ENCODE measurements around the gene GSN. TPM values are rescaled to one million over a fixed set of nuclear protein-coding genes. Genes with fewer than 3 reads are reported as not detected.
A peak's percentile ranks its signal among the peaks of the same experiment; 100 is the strongest.

Gene GSN
- total RNA-seq (2013; cell fraction: nucleolus; rRNA removed): 13.7 and 17.1 TPM in 2 replicates
- total RNA-seq (2014; rRNA removed) (6.3 and 8.1 TPM in 2 replicates), total RNA-seq (2014; rRNA removed; fragmentation: Illumina TruSeq; extraction: Trizol) (5.1 and 5.9 TPM in 2 replicates), total RNA-seq (2021) (6.5 and 7.7 TPM in 2 replicates), polyA plus RNA-seq (2011; rRNA removed) (6.1 and 7.8 TPM in 2 replicates), polyA plus RNA-seq (2014; fragmentation: Illumina TruSeq; extraction: Trizol) (3.9 and 6.5 TPM in 2 replicates), polyA plus RNA-seq (2014; fragmentation: Nextera tagmentation; extraction: Ambion mirVana) (under 1 TPM; 0.66 to 0.84 TPM), polyA plus RNA-seq (2014; rRNA removed) (9.2 and 9.8 TPM in 2 replicates), polyA plus RNA-seq (2016; fragmentation: Nextera tagmentation; extraction: Ambion mirVana) (1 to 10 TPM; 5.2 to 6.1 TPM), polyA minus RNA-seq (2011; rRNA and poly(A)+ RNA removed) (11.2 and 16.5 TPM in 2 replicates), Bru-seq, nascent RNA (percentile 62 among the genes with signal in this experiment), BruChase-seq, experiment 1, labeled RNA remaining after a 6-hour chase (percentile 64 among the genes with signal in this experiment), BruChase-seq, experiment 2, labeled RNA remaining after a 2-hour chase (percentile 60 among the genes with signal in this experiment)
- polyA plus RNA-seq (2011; ENCODE audit: low read depth): 4.3 TPM
- 8.4 and 11.9 TPM in 2 replicates for polyA plus RNA-seq (2011; cell fraction: cytosol; rRNA removed)
- polyA plus RNA-seq (2011; cell fraction: nucleus; rRNA removed): 22.8 and 23.2 TPM in 2 replicates
- polyA plus RNA-seq (2012): 8.2 and 11.0 TPM in 2 replicates
- polyA minus RNA-seq (2011; cell fraction: cytosol; rRNA and poly(A)+ RNA removed): 4.4 and 4.6 TPM in 2 replicates
- polyA minus RNA-seq (2011; cell fraction: nucleus; rRNA and poly(A)+ RNA removed): 11.7 and 18.0 TPM in 2 replicates
- long read RNA-seq, experiment 1, partial matches to known transcripts: 0 of 2 reads
- long read RNA-seq, experiment 1, other reads (novel, unspliced or antisense): 2 of 2 reads
- long read RNA-seq, experiment 2, partial matches to known transcripts: 4 of 21 reads
- long read RNA-seq, experiment 2, other reads (novel, unspliced or antisense): 17 of 21 reads

GRCh38 chr9:121267689-121268597 lies at the start of gene GSN:
TSS of gene GSN (plus strand) at chr9:121268162. CDS start at chr9:121301972, 33,810 bp downstream.
- H4K20me1 ChIP-seq (ENCODE audit: control insufficient read depth, insufficient read depth): no peaks in the 10 kb centered on the region
- peaks cover 16% of the 10 kb centered on the region for H3K4me1 ChIP-seq (ENCODE audit: control insufficient read depth, insufficient read depth, low read length)
- POLR2A ChIA-PET: interaction anchor here (1.0 kb wide), 1 partner anchor 11 kb away, joined by 3 read pairs; no protein-coding TSS in a partner anchor
- H3K9ac ChIP-seq (ENCODE audit: control insufficient read depth, insufficient read depth, low read length): peak within 1 kb of the TSS; percentile 58
- WGBS (ENCODE audit: insufficient coverage, insufficient replicate concordance, low lambda C conversion rate, missing lambda C conversion rate): 5% methylated on average over 33 of the region's 64 CpGs
- no peaks in the 10 kb centered on the region for H3K79me2 ChIP-seq (ENCODE audit: control insufficient read depth, insufficient read depth, low read length)
- DNase-seq (ENCODE audit: low read depth, low spot score) (no peak), FAIRE-seq (no peak), ATAC-seq (peak; percentile 94)
- peak within 1 kb of the TSS; percentile 96 for H3K4me2 ChIP-seq (ENCODE audit: control insufficient read depth, insufficient read depth)
- intact Hi-C loops (cut with micrococcal nuclease; ENCODE audit: unreplicated experiment) (no loop called here), in situ Hi-C loops (cut with MboI) (no loop called here)
- RAD21 ChIA-PET (ENCODE audit: unreplicated experiment): interaction anchor here (1.4 kb wide), 1 partner anchor 54 kb away, joined by 3 read pairs; no protein-coding TSS in a partner anchor
- H3K9me3 ChIP-seq (replicated peaks; ENCODE audit: control insufficient read depth, insufficient read depth, low read length): no peaks in the 10 kb centered on the region
- no peaks in the 10 kb centered on the region for H3K36me3 ChIP-seq (ENCODE audit: control insufficient read depth in 2 of 2, insufficient read depth in 2 of 2, low read length in 1 of 2)
- TF ChIP-seq EGR1 (IDR thresholded peaks at IDR 0.05; ENCODE audit: borderline replicate concordance in 1 of 2, low read depth in 2 of 2, low read length in 2 of 2) (peak in 1 of 2 experiments; percentile 90; a peak in 2 of 3 replicates), TCF3 (IDR thresholded peaks at IDR 0.05; ENCODE audit: borderline replicate concordance, insufficient read depth, low read depth, low read length) (peak; percentile 87), TCF12 (IDR thresholded peaks at IDR 0.05; ENCODE audit: low read depth, low read length) (0 out of 2 replicates have a peak, but pooled peaks have one; percentile 66), SIN3A (IDR thresholded peaks at IDR 0.05; ENCODE audit: low read depth, low read length) (no peak), NFYA (IDR thresholded peaks at IDR 0.05; ENCODE audit: borderline replicate concordance, low read depth, low read length) (no peak), ZNF207 (IDR thresholded peaks at IDR 0.05; ENCODE audit: borderline replicate concordance) (0 out of 2 replicates have a peak, but pooled peaks have one; percentile 37), YY1 (IDR thresholded peaks at IDR 0.05; ENCODE audit: low read depth, low read length) (0 out of 2 replicates have a peak, but pooled peaks have one; percentile 5), HDGF (IDR thresholded peaks at IDR 0.05) (0 out of 2 replicates have a peak, but pooled peaks have one; percentile 16), POLR2A (IDR thresholded peaks at IDR 0.05; ENCODE audit: low read depth, low read length) (peak; percentile 52; the same call in 1 of the 2 replicates), MXI1 (IDR thresholded peaks at IDR 0.05; ENCODE audit: low read depth, low read length) (peak; percentile 15; the same call in 1 of the 2 replicates), TCF7 (IDR thresholded peaks at IDR 0.05; ENCODE audit: borderline replicate concordance) (no peak)
- TF ChIP-seq, protein P1, sequence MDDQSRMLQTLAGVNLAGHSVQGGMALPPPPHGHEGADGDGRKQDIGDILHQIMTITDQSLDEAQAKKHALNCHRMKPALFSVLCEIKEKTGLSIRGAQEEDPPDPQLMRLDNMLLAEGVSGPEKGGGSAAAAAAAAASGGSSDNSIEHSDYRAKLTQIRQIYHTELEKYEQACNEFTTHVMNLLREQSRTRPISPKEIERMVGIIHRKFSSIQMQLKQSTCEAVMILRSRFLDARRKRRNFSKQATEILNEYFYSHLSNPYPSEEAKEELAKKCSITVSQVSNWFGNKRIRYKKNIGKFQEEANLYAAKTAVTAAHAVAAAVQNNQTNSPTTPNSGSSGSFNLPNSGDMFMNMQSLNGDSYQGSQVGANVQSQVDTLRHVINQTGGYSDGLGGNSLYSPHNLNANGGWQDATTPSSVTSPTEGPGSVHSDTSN (IDR thresholded peaks at IDR 0.05; ENCODE audit: insufficient replicate concordance, low read depth, low read length): peak; percentile 33
- no peaks in the 10 kb centered on the region for H3K27me3 ChIP-seq (replicated peaks in 1 of 2; ENCODE audit: control insufficient read depth in 2 of 2, insufficient read depth in 2 of 2, low read length in 1 of 2)
- no peak within 1 kb of the TSS for H3K27ac ChIP-seq (ENCODE audit: control insufficient read depth, insufficient read depth)
- SMC1A ChIA-PET (ENCODE audit: uncharacterized antibody, unreplicated experiment): interaction anchor here (1.0 to 1.5 kb wide), 3 partner anchors 11 to 55 kb away, joined by 3 to 7 read pairs (median 3); no protein-coding TSS in a partner anchor
- peak within 1 kb of the TSS; percentile 87 for H3K4me3 ChIP-seq
- peak within 1 kb of the TSS; percentile 87 for H2AFZ ChIP-seq (ENCODE audit: control insufficient read depth, low read depth, low read length)
- BruUV-seq (replicated peaks): no TSS peak
- CTCF ChIA-PET: interaction anchor here (0.7 to 4.5 kb wide), 6 partner anchors 8 to 1176 kb away, joined by 3 to 33 read pairs (median 4); no protein-coding TSS in a partner anchor
